HL-60 (cell line): Measurements from ENCODE around the gene KPRP.

Experiments
- POLR2AphosphoS5 ChIP-seq: IDR thresholded peaks from 2 replicates; pipeline ENCODE4 v1.6.1; 2012; ENCODE audit warnings: low read depth
- SPI1 ChIP-seq: IDR thresholded peaks from 2 replicates; pipeline ENCODE4 v1.6.1; 2012; ENCODE audit warnings: low read depth, mild to moderate bottlenecking, borderline replicate concordance
- TF ChIP-seq, protein P1 (sequence below): IDR thresholded peaks from one replicate; pipeline ENCODE4 v1.5.1; 2011; ENCODE audit warnings: low read length, control low read depth, inconsistent platforms; ENCODE audit not compliant: insufficient read depth

DNA sequence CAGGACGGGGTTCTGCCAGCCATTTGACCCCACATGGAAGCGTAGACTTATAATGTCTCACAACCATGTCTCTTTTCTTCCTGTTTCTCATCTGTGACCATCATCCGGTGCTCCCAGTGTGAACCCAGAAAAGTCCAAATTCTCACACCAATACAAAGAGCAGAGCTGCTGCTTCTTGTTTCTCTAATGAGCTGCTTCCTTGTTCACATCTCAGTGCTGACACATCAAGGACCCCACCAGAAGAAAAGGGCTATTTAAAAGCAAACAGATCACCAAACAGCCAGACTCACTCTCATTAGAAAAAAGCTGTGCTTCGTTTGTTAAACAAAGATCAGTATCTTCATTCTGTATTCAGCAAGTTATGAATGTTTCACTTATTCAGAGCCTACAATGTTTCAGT is 37.9 kb downstream of the KPRP start:
- TF ChIP-seq, protein P1, sequence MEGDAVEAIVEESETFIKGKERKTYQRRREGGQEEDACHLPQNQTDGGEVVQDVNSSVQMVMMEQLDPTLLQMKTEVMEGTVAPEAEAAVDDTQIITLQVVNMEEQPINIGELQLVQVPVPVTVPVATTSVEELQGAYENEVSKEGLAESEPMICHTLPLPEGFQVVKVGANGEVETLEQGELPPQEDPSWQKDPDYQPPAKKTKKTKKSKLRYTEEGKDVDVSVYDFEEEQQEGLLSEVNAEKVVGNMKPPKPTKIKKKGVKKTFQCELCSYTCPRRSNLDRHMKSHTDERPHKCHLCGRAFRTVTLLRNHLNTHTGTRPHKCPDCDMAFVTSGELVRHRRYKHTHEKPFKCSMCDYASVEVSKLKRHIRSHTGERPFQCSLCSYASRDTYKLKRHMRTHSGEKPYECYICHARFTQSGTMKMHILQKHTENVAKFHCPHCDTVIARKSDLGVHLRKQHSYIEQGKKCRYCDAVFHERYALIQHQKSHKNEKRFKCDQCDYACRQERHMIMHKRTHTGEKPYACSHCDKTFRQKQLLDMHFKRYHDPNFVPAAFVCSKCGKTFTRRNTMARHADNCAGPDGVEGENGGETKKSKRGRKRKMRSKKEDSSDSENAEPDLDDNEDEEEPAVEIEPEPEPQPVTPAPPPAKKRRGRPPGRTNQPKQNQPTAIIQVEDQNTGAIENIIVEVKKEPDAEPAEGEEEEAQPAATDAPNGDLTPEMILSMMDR, result no peak
- TF ChIP-seq POLR2AphosphoS5 (no peak), SPI1 (no peak)
